ENCODE results near the gene VMAC. TPM values are rescaled to one million over a fixed set of nuclear protein-coding genes. Genes with fewer than 3 reads are reported as not detected.

The VMAC gene
- total and polyA plus RNA-seq, 2 of the 13 experiments (the other 11 are each of a cell fraction or from before 2014, with no cell fraction given): 2.4 TPM

GRCh38 chr19:5903624-5904351 is 884 bp upstream of the VMAC start, which contains the start of gene NDUFA11 (continued):
- TF ChIP-seq, protein P1, sequence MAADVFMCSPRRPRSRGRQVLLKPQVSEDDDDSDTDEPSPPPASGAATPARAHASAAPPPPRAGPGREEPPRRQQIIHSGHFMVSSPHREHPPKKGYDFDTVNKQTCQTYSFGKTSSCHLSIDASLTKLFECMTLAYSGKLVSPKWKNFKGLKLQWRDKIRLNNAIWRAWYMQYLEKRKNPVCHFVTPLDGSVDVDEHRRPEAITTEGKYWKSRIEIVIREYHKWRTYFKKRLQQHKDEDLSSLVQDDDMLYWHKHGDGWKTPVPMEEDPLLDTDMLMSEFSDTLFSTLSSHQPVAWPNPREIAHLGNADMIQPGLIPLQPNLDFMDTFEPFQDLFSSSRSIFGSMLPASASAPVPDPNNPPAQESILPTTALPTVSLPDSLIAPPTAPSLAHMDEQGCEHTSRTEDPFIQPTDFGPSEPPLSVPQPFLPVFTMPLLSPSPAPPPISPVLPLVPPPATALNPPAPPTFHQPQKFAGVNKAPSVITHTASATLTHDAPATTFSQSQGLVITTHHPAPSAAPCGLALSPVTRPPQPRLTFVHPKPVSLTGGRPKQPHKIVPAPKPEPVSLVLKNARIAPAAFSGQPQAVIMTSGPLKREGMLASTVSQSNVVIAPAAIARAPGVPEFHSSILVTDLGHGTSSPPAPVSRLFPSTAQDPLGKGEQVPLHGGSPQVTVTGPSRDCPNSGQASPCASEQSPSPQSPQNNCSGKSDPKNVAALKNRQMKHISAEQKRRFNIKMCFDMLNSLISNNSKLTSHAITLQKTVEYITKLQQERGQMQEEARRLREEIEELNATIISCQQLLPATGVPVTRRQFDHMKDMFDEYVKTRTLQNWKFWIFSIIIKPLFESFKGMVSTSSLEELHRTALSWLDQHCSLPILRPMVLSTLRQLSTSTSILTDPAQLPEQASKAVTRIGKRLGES (CRISPR knock-in tag; IDR thresholded peaks at IDR 0.05; ENCODE audit: borderline replicate concordance): no peak
- TF ChIP-seq YEATS2 (CRISPR knock-in tag; IDR thresholded peaks at IDR 0.05; ENCODE audit: borderline replicate concordance): peak; percentile 100
- TF ChIP-seq ZNF83 (CRISPR knock-in tag; IDR thresholded peaks at IDR 0.05; ENCODE audit: borderline replicate concordance): no peak
- 0 out of 4 replicates have a peak, but pooled peaks of 1 of the 2 experiments have one; percentile 11 for TF ChIP-seq MAFK (conservative IDR thresholded peaks at IDR 0.05 in 1 of 2, IDR thresholded peaks at IDR 0.05 in 1 of 2; ENCODE audit: low read length in 2 of 2)
- peak; percentile 93 for TF ChIP-seq ZNF33A (CRISPR knock-in tag; IDR thresholded peaks at IDR 0.05; ENCODE audit: borderline replicate concordance)
- TF ChIP-seq ZBTB33 (CRISPR knock-in tag; IDR thresholded peaks at IDR 0.05): peak; percentile 72; the same call in 1 of the 2 replicates
- TF ChIP-seq FOXP4 (CRISPR knock-in tag; IDR thresholded peaks at IDR 0.05): peak; percentile 66; the same call in 1 of the 2 replicates
- TF ChIP-seq SOX13 (IDR thresholded peaks at IDR 0.05): no peak; the same call in 1 of the 2 replicates
- peak in 1 of 2 experiments; percentile 63; a peak in 1 of 4 replicates for TF ChIP-seq SOX13 (CRISPR knock-in tag; conservative IDR thresholded peaks at IDR 0.05 in 1 of 2, IDR thresholded peaks at IDR 0.05 in 1 of 2)
- TF ChIP-seq, protein P2, sequence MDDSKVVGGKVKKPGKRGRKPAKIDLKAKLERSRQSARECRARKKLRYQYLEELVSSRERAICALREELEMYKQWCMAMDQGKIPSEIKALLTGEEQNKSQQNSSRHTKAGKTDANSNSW (CRISPR knock-in tag; IDR thresholded peaks at IDR 0.05; ENCODE audit: borderline replicate concordance): peak; percentile 36; the same call in 1 of the 2 replicates
- TF ChIP-seq, protein P3, sequence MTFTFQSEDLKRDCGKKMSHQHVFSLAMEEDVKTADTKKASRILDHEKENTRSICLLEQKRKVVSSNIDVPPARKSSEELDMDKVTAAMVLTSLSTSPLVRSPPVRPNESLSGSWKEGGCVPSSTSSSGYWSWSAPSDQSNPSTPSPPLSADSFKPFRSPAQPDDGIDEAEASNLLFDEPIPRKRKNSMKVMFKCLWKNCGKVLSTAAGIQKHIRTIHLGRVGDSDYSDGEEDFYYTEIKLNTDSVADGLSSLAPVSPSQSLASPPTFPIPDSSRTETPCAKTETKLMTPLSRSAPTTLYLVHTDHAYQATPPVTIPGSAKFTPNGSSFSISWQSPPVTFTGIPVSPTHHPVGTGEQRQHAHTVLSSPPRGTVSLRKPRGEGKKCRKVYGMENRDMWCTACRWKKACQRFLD (CRISPR knock-in tag; IDR thresholded peaks at IDR 0.05; ENCODE audit: borderline replicate concordance): 0 out of 2 replicates have a peak, but pooled peaks have one; percentile 59
- peak; percentile 90; the same call in 1 of the 2 replicates for TF ChIP-seq TFDP1 (CRISPR knock-in tag; IDR thresholded peaks at IDR 0.05; ENCODE audit: borderline replicate concordance)
- TF ChIP-seq KLF16 (CRISPR knock-in tag; IDR thresholded peaks at IDR 0.05): peak in 1 of 2 experiments; percentile 72; a peak in 1 of 4 replicates
- no peak for TF ChIP-seq SRSF4 (IDR thresholded peaks at IDR 0.05; ENCODE audit: low read depth, low read length, poor library complexity, severe bottlenecking)
- TF ChIP-seq ZNF230 (CRISPR knock-in tag; IDR thresholded peaks at IDR 0.05): peak; percentile 85; the same call in 1 of the 2 replicates
- TF ChIP-seq ZNF552 (CRISPR knock-in tag; IDR thresholded peaks at IDR 0.05; ENCODE audit: borderline replicate concordance): peak; percentile 68; the same call in 1 of the 2 replicates
- TF ChIP-seq ZNF180 (CRISPR knock-in tag; IDR thresholded peaks at IDR 0.05; ENCODE audit: borderline replicate concordance, low read depth): no peak
